ENCODE results near the gene KMT2A.

- TF ChIP-seq EZH2 (IDR thresholded peaks at IDR 0.05; ENCODE audit: borderline replicate concordance, low read depth, low read length, severe bottlenecking), result no peak
- TF ChIP-seq, protein P1, sequence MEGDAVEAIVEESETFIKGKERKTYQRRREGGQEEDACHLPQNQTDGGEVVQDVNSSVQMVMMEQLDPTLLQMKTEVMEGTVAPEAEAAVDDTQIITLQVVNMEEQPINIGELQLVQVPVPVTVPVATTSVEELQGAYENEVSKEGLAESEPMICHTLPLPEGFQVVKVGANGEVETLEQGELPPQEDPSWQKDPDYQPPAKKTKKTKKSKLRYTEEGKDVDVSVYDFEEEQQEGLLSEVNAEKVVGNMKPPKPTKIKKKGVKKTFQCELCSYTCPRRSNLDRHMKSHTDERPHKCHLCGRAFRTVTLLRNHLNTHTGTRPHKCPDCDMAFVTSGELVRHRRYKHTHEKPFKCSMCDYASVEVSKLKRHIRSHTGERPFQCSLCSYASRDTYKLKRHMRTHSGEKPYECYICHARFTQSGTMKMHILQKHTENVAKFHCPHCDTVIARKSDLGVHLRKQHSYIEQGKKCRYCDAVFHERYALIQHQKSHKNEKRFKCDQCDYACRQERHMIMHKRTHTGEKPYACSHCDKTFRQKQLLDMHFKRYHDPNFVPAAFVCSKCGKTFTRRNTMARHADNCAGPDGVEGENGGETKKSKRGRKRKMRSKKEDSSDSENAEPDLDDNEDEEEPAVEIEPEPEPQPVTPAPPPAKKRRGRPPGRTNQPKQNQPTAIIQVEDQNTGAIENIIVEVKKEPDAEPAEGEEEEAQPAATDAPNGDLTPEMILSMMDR (IDR thresholded peaks at IDR 0.05; ENCODE audit: borderline replicate concordance, extremely low read depth, low read length, poor library complexity, severe bottlenecking), result no peak
Observed at GRCh38 chr11:118473537-118473936, 37.2 kb downstream of the KMT2A start.

Data from DND-41 (cell line).